Measurements from ENCODE around the gene STRN. TPM values are rescaled to one million over a fixed set of nuclear protein-coding genes. Genes with fewer than 3 reads are reported as not detected.

The STRN gene
- total RNA-seq, 1 experiment from 2014 or later: 25.3 TPM

GRCh38 chr2:36976065-36976464 lies 9.7 kb upstream of the STRN start:
- peaks cover 7% of the 10 kb centered on the region for H3K9me3 Mint-ChIP-seq (ENCODE audit: unreplicated experiment)
- no TSS peak for BruUV-seq (replicated peaks)
- H3K36me3 Mint-ChIP-seq (ENCODE audit: insufficient read depth, unreplicated experiment): peaks cover 13% of the 10 kb centered on the region
- no peak overlapping the region for H3K4me3 Mint-ChIP-seq (ENCODE audit: unreplicated experiment)
- CTCF ChIA-PET: interaction anchor here (0.6 to 1.1 kb wide), 5 partner anchors 18 to 197 kb away, joined by 3 to 4 read pairs (median 3); no protein-coding TSS in a partner anchor
- no peaks in the 10 kb centered on the region for H3K4me1 Mint-ChIP-seq (ENCODE audit: insufficient read depth, unreplicated experiment)
- intact Hi-C loops (cut with micrococcal nuclease): no loop called here
- POLR2A ChIA-PET: interaction anchor here (0.7 kb wide), 1 partner anchor 12 kb away, joined by 3 read pairs; no protein-coding TSS in a partner anchor
- TF ChIP-seq CTCF (IDR thresholded peaks at IDR 0.05; ENCODE audit: unreplicated experiment): no peak
- DNase-seq (ENCODE audit: unreplicated experiment): no peak
- H3K27ac Mint-ChIP-seq (ENCODE audit: low read depth, unreplicated experiment): no peak overlapping the region
- H3K27me3 Mint-ChIP-seq (ENCODE audit: insufficient read depth, unreplicated experiment): no peaks in the 10 kb centered on the region

- intact Hi-C loops (cut with micrococcal nuclease): no loop called here
- Mint-ChIP-seq H3K27ac (ENCODE audit: low read depth, unreplicated experiment) (no peak overlapping the region), H3K4me3 (ENCODE audit: unreplicated experiment) (no peak overlapping the region), H3K27me3 (ENCODE audit: insufficient read depth, unreplicated experiment) (no peaks in the 10 kb centered on the region), H3K4me1 (ENCODE audit: insufficient read depth, unreplicated experiment) (no peaks in the 10 kb centered on the region), H3K36me3 (ENCODE audit: insufficient read depth, unreplicated experiment) (peaks cover 8% of the 10 kb centered on the region), H3K9me3 (ENCODE audit: unreplicated experiment) (peaks cover 7% of the 10 kb centered on the region)
- DNase-seq (ENCODE audit: unreplicated experiment): no peak
- ChIA-PET CTCF (interaction anchor here (0.8 to 1.1 kb wide), 3 partner anchors 30 to 196 kb away, joined by 3 to 4 read pairs (median 3); no protein-coding TSS in a partner anchor), POLR2A (interaction anchor here (0.6 kb wide), 1 partner anchor 43 kb away, joined by 3 read pairs; no protein-coding TSS in a partner anchor)
- no peak for TF ChIP-seq CTCF (IDR thresholded peaks at IDR 0.05; ENCODE audit: unreplicated experiment)
- no TSS peak for BruUV-seq (replicated peaks)
These were observed 9.0 kb upstream of the STRN start for GRCh38 chr2:36975306-36975705.

- Mint-ChIP-seq H3K27ac (ENCODE audit: low read depth, unreplicated experiment) (no peak overlapping the region), H3K9me3 (ENCODE audit: unreplicated experiment) (peaks cover 6% of the 10 kb centered on the region), H3K4me3 (ENCODE audit: unreplicated experiment) (no peak overlapping the region), H3K27me3 (ENCODE audit: insufficient read depth, unreplicated experiment) (no peaks in the 10 kb centered on the region), H3K4me1 (ENCODE audit: insufficient read depth, unreplicated experiment) (no peaks in the 10 kb centered on the region), H3K36me3 (ENCODE audit: insufficient read depth, unreplicated experiment) (no peaks in the 10 kb centered on the region)
- no TSS peak for BruUV-seq (replicated peaks)
- CTCF ChIA-PET: interaction anchor here (0.6 to 1.1 kb wide), 3 partner anchors 9 to 187 kb away, joined by 3 to 6 read pairs (median 5); no protein-coding TSS in a partner anchor
- intact Hi-C loops (cut with micrococcal nuclease): no loop called here
- POLR2A ChIA-PET: interaction anchor here (0.7 kb wide), 1 partner anchor 22 kb away, joined by 3 read pairs; no protein-coding TSS in a partner anchor
- no peak for TF ChIP-seq CTCF (IDR thresholded peaks at IDR 0.05; ENCODE audit: unreplicated experiment)
- DNase-seq (ENCODE audit: unreplicated experiment): no peak
These were observed 7.0 kb upstream of the STRN start for GRCh38 chr2:36973320-36973719.

- POLR2A ChIA-PET: no interaction called here
- Mint-ChIP-seq H3K27ac (ENCODE audit: low read depth, unreplicated experiment) (no peak overlapping the region), H3K4me3 (ENCODE audit: unreplicated experiment) (no peak overlapping the region), H3K27me3 (ENCODE audit: insufficient read depth, unreplicated experiment) (no peaks in the 10 kb centered on the region), H3K4me1 (ENCODE audit: insufficient read depth, unreplicated experiment) (peaks cover 10% of the 10 kb centered on the region), H3K9me3 (ENCODE audit: unreplicated experiment) (no peaks in the 10 kb centered on the region), H3K36me3 (ENCODE audit: insufficient read depth, unreplicated experiment) (no peaks in the 10 kb centered on the region)
- no peak for TF ChIP-seq CTCF (IDR thresholded peaks at IDR 0.05; ENCODE audit: unreplicated experiment)
- no peak for DNase-seq (ENCODE audit: unreplicated experiment)
- BruUV-seq (replicated peaks): no TSS peak
- CTCF ChIA-PET: interaction anchor here (1.2 kb wide), 1 partner anchor 53 kb away, joined by 4 read pairs; no protein-coding TSS in a partner anchor
- intact Hi-C loops (cut with micrococcal nuclease): no loop called here
These were observed 5.7 kb upstream of the STRN start for GRCh38 chr2:36971990-36972389.

All from MCF 10A (cell line).